Measurements from ENCODE around the gene TGFB3. TPM values are rescaled to one million over a fixed set of nuclear protein-coding genes. Genes with fewer than 3 reads are reported as not detected.

Gene TGFB3
- polyA plus RNA-seq, 1 donor from 2014 or later = 1.3 TPM

DNA sequence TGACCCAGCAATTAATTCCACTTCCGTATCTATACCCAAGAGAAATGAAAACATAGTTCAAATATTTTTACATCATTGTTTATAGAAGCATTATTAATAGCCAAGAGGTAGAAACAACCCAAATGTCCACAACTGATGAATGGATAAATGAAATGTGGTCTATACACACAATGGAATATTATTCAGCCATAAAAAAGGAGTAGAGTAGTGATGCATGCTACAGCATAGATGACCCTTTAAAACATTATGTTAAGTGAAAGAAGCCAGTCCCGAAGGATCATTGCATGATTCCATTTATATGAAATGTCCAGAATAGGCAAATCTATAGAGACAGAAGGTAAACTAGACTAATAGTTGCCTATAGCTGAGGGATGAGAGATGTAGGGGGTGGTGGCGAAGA is 29.3 kb downstream of the TGFB3 start:
- Histone ChIP-seq H3K27ac (ENCODE audit: low read length) (no peak overlapping the region), H3K9ac (ENCODE audit: low read length) (no peak overlapping the region), H3K27me3 (ENCODE audit: insufficient read depth, low read depth, low read length) (no peaks in the 10 kb centered on the region), H4K20me1 (ENCODE audit: insufficient read depth) (no peaks in the 10 kb centered on the region), H3K36me3 (ENCODE audit: insufficient read depth, low read length) (no peaks in the 10 kb centered on the region), H3K79me2 (replicated peaks; ENCODE audit: insufficient read depth, low read length) (no peaks in the 10 kb centered on the region), H3F3A (ENCODE audit: insufficient read depth, low read length, poor library complexity, severe bottlenecking) (no peaks in the 10 kb centered on the region), H3K4me3 (ENCODE audit: low read length) (no peak overlapping the region), H2AFZ (ENCODE audit: low read depth, low read length) (no peak overlapping the region), H3K4me2 (ENCODE audit: low read length) (no peak overlapping the region), H3K9me2 (ENCODE audit: insufficient read depth, low read length) (no peaks in the 10 kb centered on the region), H3K9me3 (ENCODE audit: low read length) (no peaks in the 10 kb centered on the region)
- TF ChIP-seq REST (IDR thresholded peaks at IDR 0.05; ENCODE audit: borderline replicate concordance) (no peak), MXI1 (conservative IDR thresholded peaks at IDR 0.05; ENCODE audit: poor library complexity, severe bottlenecking) (no peak), TAF1 (IDR thresholded peaks at IDR 0.05; ENCODE audit: low read depth) (no peak), POLR2AphosphoS5 (IDR thresholded peaks at IDR 0.05) (no peak), EZH2 (IDR thresholded peaks at IDR 0.05; ENCODE audit: borderline replicate concordance, insufficient read depth, low read length, poor library complexity, severe bottlenecking) (no peak), EP300 (conservative IDR thresholded peaks at IDR 0.05; ENCODE audit: poor library complexity, severe bottlenecking) (no peak), RAD21 (conservative IDR thresholded peaks at IDR 0.05) (no peak), SMC3 (conservative IDR thresholded peaks at IDR 0.05; ENCODE audit: poor library complexity) (no peak)
- TF ChIP-seq, protein P1, sequence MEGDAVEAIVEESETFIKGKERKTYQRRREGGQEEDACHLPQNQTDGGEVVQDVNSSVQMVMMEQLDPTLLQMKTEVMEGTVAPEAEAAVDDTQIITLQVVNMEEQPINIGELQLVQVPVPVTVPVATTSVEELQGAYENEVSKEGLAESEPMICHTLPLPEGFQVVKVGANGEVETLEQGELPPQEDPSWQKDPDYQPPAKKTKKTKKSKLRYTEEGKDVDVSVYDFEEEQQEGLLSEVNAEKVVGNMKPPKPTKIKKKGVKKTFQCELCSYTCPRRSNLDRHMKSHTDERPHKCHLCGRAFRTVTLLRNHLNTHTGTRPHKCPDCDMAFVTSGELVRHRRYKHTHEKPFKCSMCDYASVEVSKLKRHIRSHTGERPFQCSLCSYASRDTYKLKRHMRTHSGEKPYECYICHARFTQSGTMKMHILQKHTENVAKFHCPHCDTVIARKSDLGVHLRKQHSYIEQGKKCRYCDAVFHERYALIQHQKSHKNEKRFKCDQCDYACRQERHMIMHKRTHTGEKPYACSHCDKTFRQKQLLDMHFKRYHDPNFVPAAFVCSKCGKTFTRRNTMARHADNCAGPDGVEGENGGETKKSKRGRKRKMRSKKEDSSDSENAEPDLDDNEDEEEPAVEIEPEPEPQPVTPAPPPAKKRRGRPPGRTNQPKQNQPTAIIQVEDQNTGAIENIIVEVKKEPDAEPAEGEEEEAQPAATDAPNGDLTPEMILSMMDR (IDR thresholded peaks at IDR 0.05; ENCODE audit: poor library complexity, severe bottlenecking) = no peak

DNA sequence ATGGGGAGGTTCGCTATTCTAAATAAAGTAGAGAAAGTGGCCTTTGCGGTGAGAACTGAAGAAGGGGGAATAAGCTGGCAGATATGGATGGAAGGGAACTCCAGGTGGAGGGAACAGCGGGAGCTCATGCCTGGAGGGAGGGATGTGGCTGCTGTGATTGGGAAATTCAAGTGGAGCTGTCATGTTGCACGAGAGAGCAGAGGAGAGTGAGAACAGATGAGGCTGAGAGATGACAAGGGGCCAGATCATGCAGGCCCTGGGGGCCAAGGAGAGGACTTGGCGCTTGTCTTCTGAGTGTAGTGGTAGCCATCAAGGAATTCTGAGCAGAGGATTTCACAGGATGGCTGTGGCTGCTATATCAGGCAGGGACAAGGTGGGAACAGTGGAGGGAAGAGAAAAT is 35.0 kb downstream of the TGFB3 start:
- TF ChIP-seq SMC3 (conservative IDR thresholded peaks at IDR 0.05; ENCODE audit: poor library complexity) (no peak), EZH2 (IDR thresholded peaks at IDR 0.05; ENCODE audit: borderline replicate concordance, insufficient read depth, low read length, poor library complexity, severe bottlenecking) (no peak), MXI1 (conservative IDR thresholded peaks at IDR 0.05; ENCODE audit: poor library complexity, severe bottlenecking) (no peak), RAD21 (conservative IDR thresholded peaks at IDR 0.05) (no peak), REST (IDR thresholded peaks at IDR 0.05; ENCODE audit: borderline replicate concordance) (no peak), POLR2AphosphoS5 (IDR thresholded peaks at IDR 0.05) (no peak), EP300 (conservative IDR thresholded peaks at IDR 0.05; ENCODE audit: poor library complexity, severe bottlenecking) (no peak), TAF1 (IDR thresholded peaks at IDR 0.05; ENCODE audit: low read depth) (no peak)
- TF ChIP-seq, protein P1 (IDR thresholded peaks at IDR 0.05; ENCODE audit: poor library complexity, severe bottlenecking) = no peak

More for the DNA sequence above, 35.0 kb downstream of the TGFB3 start:
- H3F3A ChIP-seq (ENCODE audit: insufficient read depth, low read length, poor library complexity, severe bottlenecking) = no peaks in the 10 kb centered on the region
- no peaks in the 10 kb centered on the region for H3K27me3 ChIP-seq (ENCODE audit: insufficient read depth, low read depth, low read length)
- no peak overlapping the region for H3K4me2 ChIP-seq (ENCODE audit: low read length)
- H3K9me3 ChIP-seq (ENCODE audit: low read length) = no peaks in the 10 kb centered on the region
- no peak overlapping the region for H3K4me3 ChIP-seq (ENCODE audit: low read length)
- no peak overlapping the region for H2AFZ ChIP-seq (ENCODE audit: low read depth, low read length)
- no peaks in the 10 kb centered on the region for H3K36me3 ChIP-seq (ENCODE audit: insufficient read depth, low read length)
- H3K9me2 ChIP-seq (ENCODE audit: insufficient read depth, low read length) = no peaks in the 10 kb centered on the region
- H4K20me1 ChIP-seq (ENCODE audit: insufficient read depth) = no peaks in the 10 kb centered on the region
- no peaks in the 10 kb centered on the region for H3K79me2 ChIP-seq (replicated peaks; ENCODE audit: insufficient read depth, low read length)
- no peak overlapping the region for H3K9ac ChIP-seq (ENCODE audit: low read length)
- no peak overlapping the region for H3K27ac ChIP-seq (ENCODE audit: low read length)
